Large intestine (tissue), 12 donors: ENCODE results near the gene GPSM3. TPM values are rescaled to one million over a fixed set of nuclear protein-coding genes. Genes with fewer than 3 reads are reported as not detected.

Source experiments
- DNase-seq, 2 donors: peaks; one replicate each; pipeline versions ENCODE4 v3.0.0 to v3.0.0-alpha.2; 2013
- H3K27ac ChIP-seq: one replicate; pipeline ENCODE4 v1.5.1; 2013; ENCODE audit warnings: low read length
- H3K27me3 ChIP-seq: 2 replicates; pipeline ENCODE4 v1.6.1; 2013; ENCODE audit warnings: low read length; ENCODE audit not compliant: control insufficient read depth, insufficient read depth
- H3K36me3 ChIP-seq: 2 replicates; pipeline ENCODE4 v1.6.1; 2013; ENCODE audit warnings: low read length; ENCODE audit not compliant: control insufficient read depth, insufficient read depth
- H3K4me1 ChIP-seq: one replicate; pipeline ENCODE4 v1.6.1; 2013; ENCODE audit warnings: low read length; ENCODE audit not compliant: control insufficient read depth, insufficient read depth
- H3K4me3 ChIP-seq: one replicate; pipeline ENCODE4 v1.5.1; 2013; ENCODE audit warnings: low read length
- H3K9me3 ChIP-seq: one replicate; pipeline ENCODE4 v1.6.1; 2013; ENCODE audit warnings: mild to moderate bottlenecking, low read depth, low read length, moderate library complexity; ENCODE audit not compliant: control insufficient read depth
- WGBS: methylation state at CpG from one replicate; pipeline ENCODE4 v1.1.5; 2013; ENCODE audit warnings: low lambda C conversion rate; ENCODE audit not compliant: insufficient coverage; 5-methylcytosine and 5-hydroxymethylcytosine counted together
- long read RNA-seq, 11 donors: transcript quantifications; one replicate each; lab custom pipeline, GENCODE V29; 2026
- polyA plus RNA-seq: library from polyadenylated mRNA; unstranded; fragments of 120-200 nt; gene quantifications from one replicate; pipeline ENCODE4 v1.2.1, GENCODE V29; 2013

The GPSM3 gene
- polyA plus RNA-seq: 14.3 TPM
- long read RNA-seq, donor 1, partial matches to known transcripts: 0 of 3 reads
- long read RNA-seq, donor 1, other reads (novel, unspliced or antisense): 0 of 3 reads
- long read RNA-seq, donor 2, transcript GPSM3-206 (4 exons, 1,476 nt): major isoform, 11 of 13 reads
- long read RNA-seq, donor 2, partial matches to known transcripts: 0 of 13 reads
- long read RNA-seq, donor 2, other reads (novel, unspliced or antisense): 0 of 13 reads
- long read RNA-seq, donor 3, transcript GPSM3-206 (4 exons, 1,476 nt): major isoform, 12 of 18 reads
- long read RNA-seq, donor 3, partial matches to known transcripts: 5 of 18 reads
- long read RNA-seq, donor 3, other reads (novel, unspliced or antisense): 0 of 18 reads
- long read RNA-seq, donor 4, partial matches to known transcripts: 0 of 1 reads
- long read RNA-seq, donor 4, other reads (novel, unspliced or antisense): 0 of 1 reads
- long read RNA-seq, donor 5, transcript GPSM3-206 (4 exons, 1,476 nt): major isoform, 5 of 7 reads
- long read RNA-seq, donor 5, partial matches to known transcripts: 0 of 7 reads
- long read RNA-seq, donor 5, other reads (novel, unspliced or antisense): 0 of 7 reads
- long read RNA-seq, donor 6, transcript GPSM3-206 (4 exons, 1,476 nt): major isoform, 6 of 7 reads
- long read RNA-seq, donor 6, partial matches to known transcripts: 0 of 7 reads
- long read RNA-seq, donor 6, other reads (novel, unspliced or antisense): 0 of 7 reads
- long read RNA-seq, donor 7, partial matches to known transcripts: 0 of 3 reads
- long read RNA-seq, donor 7, other reads (novel, unspliced or antisense): 0 of 3 reads
- long read RNA-seq, donor 8, transcript GPSM3-206 (4 exons, 1,476 nt): major isoform, 8 of 10 reads
- long read RNA-seq, donor 8, partial matches to known transcripts: 0 of 10 reads
- long read RNA-seq, donor 8, other reads (novel, unspliced or antisense): 0 of 10 reads
- long read RNA-seq, donor 9, transcript GPSM3-206 (4 exons, 1,476 nt): major isoform, 5 of 6 reads
- long read RNA-seq, donor 9, partial matches to known transcripts: 0 of 6 reads
- long read RNA-seq, donor 9, other reads (novel, unspliced or antisense): 0 of 6 reads
- long read RNA-seq, donor 10, partial matches to known transcripts: 0 of 8 reads
- long read RNA-seq, donor 10, other reads (novel, unspliced or antisense): 0 of 8 reads
- long read RNA-seq, donor 11, transcript GPSM3-206 (4 exons, 1,476 nt): major isoform, 11 of 18 reads
- long read RNA-seq, donor 11, partial matches to known transcripts: 5 of 18 reads
- long read RNA-seq, donor 11, other reads (novel, unspliced or antisense): 0 of 18 reads

- Histone ChIP-seq H3K4me1 (peaks cover 39% of the 10 kb centered on the region), H3K9me3 (no peaks in the 10 kb centered on the region), H3K27me3 (no peaks in the 10 kb centered on the region), H3K27ac (peak within 1 kb of the TSS; percentile 99), H3K4me3 (peak within 1 kb of the TSS; percentile 88), H3K36me3 (peaks cover 6% of the 10 kb centered on the region)
- peak; percentile 38 to 69 for DNase-seq
- no CpG with 5 or more reads among the region's 5 CpGs for WGBS
These were observed at the start of gene GPSM3 for GRCh38 chr6:32192608-32193039. GPSM3 (minus strand) TSS chr6:32192643; CDS start chr6:32192513, 130 bp downstream.

- 80% methylated on average over 1 of the region's 1 CpG for WGBS
- no peaks in the 10 kb centered on the region for H3K9me3 ChIP-seq
- no peak overlapping the region for H3K4me3 ChIP-seq
- DNase-seq: no peak
- H3K27me3 ChIP-seq: no peaks in the 10 kb centered on the region
- H3K4me1 ChIP-seq: peaks cover 4% of the 10 kb centered on the region
- H3K36me3 ChIP-seq: no peaks in the 10 kb centered on the region
- no peak overlapping the region for H3K27ac ChIP-seq
These were observed 48.2 kb upstream of the GPSM3 start for GRCh38 chr6:32240686-32241085.

GRCh38 chr6:32239462-32239861 lies 47.0 kb upstream of the GPSM3 start:
- no peaks in the 10 kb centered on the region for H3K27me3 ChIP-seq
- H3K36me3 ChIP-seq: no peaks in the 10 kb centered on the region
- H3K27ac ChIP-seq: no peak overlapping the region
- no peaks in the 10 kb centered on the region for H3K4me1 ChIP-seq
- no peak overlapping the region for H3K4me3 ChIP-seq
- H3K9me3 ChIP-seq: no peaks in the 10 kb centered on the region
- 80% methylated on average over 1 of the region's 2 CpGs for WGBS
- DNase-seq: no peak

GRCh38 chr6:32234934-32235333 lies 42.5 kb upstream of the GPSM3 start:
- no CpG with 5 or more reads among the region's 4 CpGs for WGBS
- H3K4me1 ChIP-seq: no peaks in the 10 kb centered on the region
- no peak overlapping the region for H3K27ac ChIP-seq
- H3K36me3 ChIP-seq: no peaks in the 10 kb centered on the region
- H3K27me3 ChIP-seq: no peaks in the 10 kb centered on the region
- no peaks in the 10 kb centered on the region for H3K9me3 ChIP-seq
- no peak overlapping the region for H3K4me3 ChIP-seq
- DNase-seq: peak in 1 of 2 donors; percentile 15

GRCh38 chr6:32226434-32226833 lies 34.0 kb upstream of the GPSM3 start:
- H3K4me3 ChIP-seq: no peak overlapping the region
- no peaks in the 10 kb centered on the region for H3K9me3 ChIP-seq
- H3K27ac ChIP-seq: no peak overlapping the region
- no peak for DNase-seq
- no peaks in the 10 kb centered on the region for H3K36me3 ChIP-seq
- 72% methylated on average over 2 of the region's 7 CpGs for WGBS
- H3K4me1 ChIP-seq: no peaks in the 10 kb centered on the region
- peaks cover 7% of the 10 kb centered on the region for H3K27me3 ChIP-seq

GRCh38 chr6:32224696-32225095 lies 32.3 kb upstream of the GPSM3 start:
- no peaks in the 10 kb centered on the region for H3K9me3 ChIP-seq
- no peaks in the 10 kb centered on the region for H3K36me3 ChIP-seq
- H3K4me1 ChIP-seq: no peaks in the 10 kb centered on the region
- DNase-seq: no peak
- WGBS: no CpG with 5 or more reads among the region's 2 CpGs
- no peak overlapping the region for H3K27ac ChIP-seq
- H3K27me3 ChIP-seq: peaks cover 9% of the 10 kb centered on the region
- H3K4me3 ChIP-seq: no peak overlapping the region

- Histone ChIP-seq H3K4me3 (no peak within 1 kb of the TSS), H3K27ac (no peak within 1 kb of the TSS), H3K27me3 (peaks cover 9% of the 10 kb centered on the region), H3K4me1 (no peaks in the 10 kb centered on the region), H3K9me3 (no peaks in the 10 kb centered on the region), H3K36me3 (no peaks in the 10 kb centered on the region)
- DNase-seq: no peak
- WGBS: no CpG with 5 or more reads among the region's 20 CpGs
These were observed 31.1 kb upstream of the GPSM3 start, which contains the start of gene NOTCH4 for GRCh38 chr6:32223258-32224235. NOTCH4 (minus strand) TSS chr6:32224067; CDS start chr6:32223928, 139 bp downstream.

- no CpG with 5 or more reads among the region's 8 CpGs for WGBS
- no peaks in the 10 kb centered on the region for H3K9me3 ChIP-seq
These were observed 30.1 kb upstream of the GPSM3 start for GRCh38 chr6:32222333-32223230.

More at GRCh38 chr6:32222333-32223230, 30.1 kb upstream of the GPSM3 start:
- Histone ChIP-seq H3K27ac (no peak overlapping the region), H3K36me3 (no peaks in the 10 kb centered on the region), H3K27me3 (peaks cover 9% of the 10 kb centered on the region), H3K4me1 (no peaks in the 10 kb centered on the region), H3K4me3 (no peak overlapping the region)
- DNase-seq: no peak
